Melanocyte of skin (primary cell): Measurements from ENCODE around the gene LORICRIN. TPM values are rescaled to one million over a fixed set of nuclear protein-coding genes. Genes with fewer than 3 reads are reported as not detected.

Experiments used
- total RNA-seq, 2 donors: library from RNA; depleted of rRNA; stranded (reverse); fragments of >200 nt; gene quantifications; 2 replicates each; pipeline ENCODE4 v1.2.3, GENCODE V29; 2012

Gene LORICRIN
- total RNA-seq = not detected

DNA sequence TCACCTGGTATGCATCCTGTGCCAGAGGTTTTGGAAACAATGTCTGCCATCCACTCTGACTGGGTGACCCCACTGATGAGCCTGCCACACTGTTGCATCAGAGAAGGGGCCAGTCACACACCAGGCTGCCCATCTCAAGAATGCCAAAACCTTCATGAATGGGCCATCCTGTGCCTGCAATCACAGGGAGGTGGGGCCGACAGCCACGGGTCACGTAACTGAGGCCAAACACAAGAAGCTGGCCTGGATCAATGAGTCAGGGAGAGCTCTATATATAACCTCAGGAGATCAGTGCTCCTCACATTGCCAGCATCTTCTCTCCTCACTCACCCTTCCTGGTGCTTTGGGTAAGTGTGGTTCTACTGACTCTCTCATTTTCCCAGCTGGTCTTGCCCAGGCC lies at the start of gene LORICRIN:
LORICRIN (plus strand) TSS at position 301 of the 400 bp plus-strand sequence. CDS start 1,263 bp downstream, outside the sequence.

GRCh38 chr1:153217212-153217611 lies 42.3 kb upstream of the LORICRIN start, which contains the start of gene PRR9:
TSS of gene PRR9 (plus strand) at chr1:153217584. CDS start at chr1:153218145, 561 bp downstream.

Other genes with a start within 250 kb of the LORICRIN start
- gene SPRR1B, start 228.5 kb upstream of the LORICRIN start, total RNA-seq = not detected
- gene SPRR2D, start 218.6 kb upstream of the LORICRIN start, total RNA-seq = not detected
- not detected for gene SPRR2A, start 202.2 kb upstream of the LORICRIN start, total RNA-seq
- not detected for gene SPRR2B, start 188.1 kb upstream of the LORICRIN start, total RNA-seq
- gene SPRR2E, start 165.2 kb upstream of the LORICRIN start, total RNA-seq = not detected
- gene SPRR2F, start 146.2 kb upstream of the LORICRIN start, total RNA-seq = not detected
- not detected for gene SPRR2G, start 108.8 kb upstream of the LORICRIN start, total RNA-seq
- not detected for gene LELP1, start 56.3 kb upstream of the LORICRIN start, total RNA-seq
- not detected for gene PRR9, start 42.1 kb upstream of the LORICRIN start, total RNA-seq
- gene PGLYRP3, start 53.3 kb downstream of the LORICRIN start, total RNA-seq = not detected
- gene PGLYRP4, start 89.2 kb downstream of the LORICRIN start, total RNA-seq = not detected
- not detected for gene S100A9, start 98.2 kb downstream of the LORICRIN start, total RNA-seq
- 1 to 10 TPM in 1 of 2 donors, not detected in 1; 1.0 TPM for gene S100A12, start 115.9 kb downstream of the LORICRIN start, total RNA-seq
- not detected for gene S100A8, start 131.4 kb downstream of the LORICRIN start, total RNA-seq
- not detected for gene S100A7A, start 156.8 kb downstream of the LORICRIN start, total RNA-seq
- gene S100A7, start 201.0 kb downstream of the LORICRIN start, total RNA-seq = not detected